H9 (cell line): Measurements from ENCODE around the gene POLR2H. TPM values are rescaled to one million over a fixed set of nuclear protein-coding genes. Genes with fewer than 3 reads are reported as not detected.

Experiments
- DNase-seq: peaks from one replicate; pipeline ENCODE4 v3.0.0-alpha.2; 2017
- H2AFZ ChIP-seq: one replicate; pipeline ENCODE4 v1.6.1; 2013; ENCODE audit warnings: mild to moderate bottlenecking, low read length, control low read depth, moderate library complexity
- H2AK5ac ChIP-seq: 2 replicates; pipeline ENCODE4 v1.6.1; 2013; ENCODE audit warnings: low read length, control low read depth, mixed read lengths; ENCODE audit not compliant: insufficient read length
- H2BK120ac ChIP-seq: one replicate; pipeline ENCODE4 v1.6.1; 2013; ENCODE audit warnings: low read depth, mild to moderate bottlenecking, low read length, control low read depth, inconsistent platforms; ENCODE audit not compliant: poor library complexity, severe bottlenecking
- H2BK12ac ChIP-seq: 2 replicates; pipeline ENCODE4 v1.6.1; 2013; ENCODE audit warnings: low read length, control low read depth, mixed read lengths, low read depth; ENCODE audit not compliant: insufficient read length
- H2BK15ac ChIP-seq: 2 replicates; pipeline ENCODE4 v1.6.1; 2013; ENCODE audit warnings: low read depth, low read length, control low read depth
- H2BK20ac ChIP-seq: one replicate; pipeline ENCODE4 v1.6.1; 2013; ENCODE audit warnings: low read depth, mild to moderate bottlenecking, low read length, control low read depth, inconsistent platforms; ENCODE audit not compliant: poor library complexity, severe bottlenecking
- H2BK5ac ChIP-seq: 2 replicates; pipeline ENCODE4 v1.6.1; 2013; ENCODE audit warnings: low read length, control low read depth, mixed read lengths; ENCODE audit not compliant: insufficient read length
- H3K14ac ChIP-seq: 2 replicates; pipeline ENCODE4 v1.6.1; 2013; ENCODE audit warnings: low read length, control low read depth; ENCODE audit not compliant: insufficient read depth
- H3K18ac ChIP-seq: 2 replicates; pipeline ENCODE4 v1.6.1; 2013; ENCODE audit warnings: low read depth, mild to moderate bottlenecking, mixed read lengths, low read length, control low read depth; ENCODE audit not compliant: insufficient read length
- H3K23ac ChIP-seq: 2 replicates; pipeline ENCODE4 v1.6.1; 2013; ENCODE audit warnings: low read length, control low read depth, mixed read lengths, low read depth; ENCODE audit not compliant: insufficient read length
- H3K23me2 ChIP-seq: 2 replicates; pipeline ENCODE4 v1.6.1; 2013; ENCODE audit warnings: low read depth, mild to moderate bottlenecking, mixed read lengths, low read length, control low read depth; ENCODE audit not compliant: insufficient read length, poor library complexity, severe bottlenecking
- H3K27ac ChIP-seq: 2 replicates; pipeline ENCODE4 v1.5.1; 2013; ENCODE audit warnings: low read length, control low read depth, mixed read lengths, low read depth; ENCODE audit not compliant: insufficient read length
- H3K27me3 ChIP-seq: 2 replicates; pipeline ENCODE4 v1.6.1; 2013; ENCODE audit warnings: low read length, control low read depth, inconsistent platforms; ENCODE audit not compliant: insufficient read depth
- H3K4ac ChIP-seq: 2 replicates; pipeline ENCODE4 v1.6.1; 2013; ENCODE audit warnings: low read depth, mild to moderate bottlenecking, control low read depth, inconsistent platforms, low read length, moderate library complexity
- H3K4me1 ChIP-seq: 2 replicates; pipeline ENCODE4 v1.6.1; 2013; ENCODE audit warnings: low read length, control low read depth, inconsistent platforms; ENCODE audit not compliant: insufficient read depth
- H3K4me2 ChIP-seq: 2 replicates; pipeline ENCODE4 v1.6.1; 2013; ENCODE audit warnings: low read length, control low read depth, mixed read lengths; ENCODE audit not compliant: insufficient read length, insufficient read depth
- H3K56ac ChIP-seq: 2 replicates; pipeline ENCODE4 v1.6.1; 2013; ENCODE audit warnings: low read depth, mild to moderate bottlenecking, mixed read lengths, low read length, control low read depth; ENCODE audit not compliant: insufficient read length
- H3K79me1 ChIP-seq: 2 replicates; pipeline ENCODE4 v1.6.1; 2013; ENCODE audit warnings: low read depth, mild to moderate bottlenecking, moderate library complexity, low read length, control low read depth, inconsistent platforms; ENCODE audit not compliant: insufficient read depth, poor library complexity, severe bottlenecking
- H3K79me2 ChIP-seq: 2 replicates; pipeline ENCODE4 v1.6.1; 2013; ENCODE audit warnings: low read length, control low read depth, inconsistent platforms; ENCODE audit not compliant: insufficient read depth
- H3K9ac ChIP-seq: 2 replicates; pipeline ENCODE4 v1.6.1; 2013; ENCODE audit warnings: low read length, control low read depth, mixed read lengths; ENCODE audit not compliant: insufficient read length; ENCODE audit errors: extremely low read depth
- H3K9me3 ChIP-seq: one replicate; pipeline ENCODE4 v1.6.1; 2013; ENCODE audit warnings: low read depth, low read length, inconsistent platforms; ENCODE audit not compliant: control insufficient read depth
- H3T11ph ChIP-seq: one replicate; pipeline ENCODE4 v1.6.1; 2013; ENCODE audit warnings: mild to moderate bottlenecking, low read length, control low read depth, inconsistent platforms
- H4K20me1 ChIP-seq: one replicate; pipeline ENCODE4 v1.6.1; 2013; ENCODE audit not compliant: control insufficient read depth, insufficient read length, insufficient read depth
- H4K5ac ChIP-seq: 2 replicates; pipeline ENCODE4 v1.6.1; 2013; ENCODE audit warnings: low read depth, mild to moderate bottlenecking, mixed read lengths, low read length, control low read depth; ENCODE audit not compliant: insufficient read length
- H4K8ac ChIP-seq: replicated peaks from 2 replicates; pipeline ENCODE4 v1.6.1; 2013; ENCODE audit warnings: low read length, control low read depth, mixed read lengths, low read depth; ENCODE audit not compliant: insufficient read length
- H4K91ac ChIP-seq: 2 replicates; pipeline ENCODE4 v1.6.1; 2013; ENCODE audit warnings: low read depth, mild to moderate bottlenecking, moderate library complexity, mixed read lengths, low read length, control low read depth; ENCODE audit not compliant: insufficient read length
- H3K27ac Mint-ChIP-seq, 3 experiments: 2 replicates in 2 of 3; 3 replicates in 1 of 3; pipeline ENCODE4 v1.8.0; 2020 to 2021; ENCODE audit warnings: mixed read lengths in 3 of 3, mild to moderate bottlenecking in 1 of 3, moderate library complexity in 1 of 3
- H3K27me3 Mint-ChIP-seq: 2 replicates; pipeline ENCODE4 v1.8.0; 2021; ENCODE audit warnings: low read depth, mild to moderate bottlenecking, moderate library complexity, mixed read lengths
- H3K36me3 Mint-ChIP-seq, 3 experiments: 2 replicates in 2 of 3; 3 replicates in 1 of 3; pipeline ENCODE4 v1.8.0; 2020 to 2021; ENCODE audit warnings: low read depth in 3 of 3, mixed read lengths in 3 of 3; ENCODE audit not compliant: insufficient read depth in 1 of 3
- H3K4me1 Mint-ChIP-seq, 2 experiments: 2 replicates each; pipeline ENCODE4 v1.8.0; 2020; ENCODE audit warnings: mixed read lengths in 2 of 2
- H3K4me3 Mint-ChIP-seq, 2 experiments: 2 replicates in 1 of 2; 3 replicates in 1 of 2; pipeline ENCODE4 v1.8.0; 2020 to 2021; ENCODE audit warnings: mild to moderate bottlenecking in 2 of 2, mixed read lengths in 2 of 2, moderate library complexity in 1 of 2
- H3K9me3 Mint-ChIP-seq, 2 experiments: 2 replicates in 1 of 2; 3 replicates in 1 of 2; pipeline ENCODE4 v1.8.0; 2020; ENCODE audit warnings: mild to moderate bottlenecking in 2 of 2, mixed read lengths in 2 of 2, moderate library complexity in 1 of 2
- CTCF ChIP-seq: fragments of 200-600 bp; sonication (generic); conservative IDR thresholded peaks from 3 replicates; pipeline ENCODE4 v1.8.0; 2021; ENCODE audit warnings: antibody characterized with exemption, mild to moderate bottlenecking
- WGBS: extraction: QIAGEN DNeasy Blood & Tissue Kit; methylation state at CpG from one replicate; pipeline ENCODE4 v1.1.7; 2013; ENCODE audit warnings: missing lambda C conversion rate, low lambda C conversion rate, mixed read lengths; ENCODE audit not compliant: insufficient read length; ENCODE audit errors: extremely low coverage; 5-methylcytosine and 5-hydroxymethylcytosine counted together
- total RNA-seq: library from RNA; stranded (reverse); gene quantifications from 2 replicates; pipeline ENCODE4 v1.2.1, GENCODE V29; 2021

Gene POLR2H
- total RNA-seq, 1 experiment from 2014 or later = 115 TPM

- Histone ChIP-seq H3K79me2 (no peaks in the 10 kb centered on the region), H4K20me1 (no peaks in the 10 kb centered on the region), H3K4me1 (0 out of 2 replicates have a peak, but pooled peaks cover 2% of the 10 kb centered on the region), H3K4ac (no peak overlapping the region), H4K91ac (no peak overlapping the region), H3K23ac (no peak overlapping the region), H4K5ac (no peak overlapping the region), H3K9me3 (no peaks in the 10 kb centered on the region), H2AFZ (no peak overlapping the region), H3K27me3 (no peaks in the 10 kb centered on the region), H3K56ac (no peak overlapping the region), H2AK5ac (no peak overlapping the region), H3K23me2 (no peaks in the 10 kb centered on the region), H3K14ac (no peak overlapping the region), H3K9ac (no peak overlapping the region), H3T11ph (no peak overlapping the region), H2BK15ac (no peak overlapping the region), H4K8ac (no peak overlapping the region), H3K27ac (no peak overlapping the region), H2BK12ac (no peak overlapping the region), H3K18ac (no peak overlapping the region), H3K4me2 (no peak overlapping the region), H2BK20ac (no peak overlapping the region), H3K79me1 (no peaks in the 10 kb centered on the region), H2BK120ac (no peak overlapping the region), H2BK5ac (no peak overlapping the region)
- Mint-ChIP-seq H3K4me1 (peaks cover 15 to 21% of the 10 kb centered on the region in 2 experiments), H3K4me3 (no peak overlapping the region), H3K27ac (peak overlapping the region; percentile 16 to 85 (median 52); a peak in 3 of 7 replicates), H3K9me3 (no peaks in the 10 kb centered on the region), H3K36me3 (peaks cover 15 to 40% (median 34%) of the 10 kb centered on the region in 3 experiments; a peak in 6 of 7 replicates), H3K27me3 (no peaks in the 10 kb centered on the region)
- TF ChIP-seq CTCF = no peak
- DNase-seq = no peak
- no CpG with 5 or more reads among the region's 12 CpGs for WGBS
These were observed 14.0 kb upstream of the POLR2H start for GRCh38 chr3:184347321-184348056.
